H9 (cell line): ENCODE results near the gene LITAFD. TPM values are rescaled to one million over a fixed set of nuclear protein-coding genes. Genes with fewer than 3 reads are reported as not detected.
A peak's percentile ranks its signal among the peaks of the same experiment; 100 is the strongest.

Experiments
- DNase-seq: peaks from one replicate; pipeline ENCODE4 v3.0.0-alpha.2; 2017
- H2AFZ ChIP-seq: one replicate; pipeline ENCODE4 v1.6.1; 2013; ENCODE audit warnings: mild to moderate bottlenecking, low read length, control low read depth, moderate library complexity
- H2AK5ac ChIP-seq: 2 replicates; pipeline ENCODE4 v1.6.1; 2013; ENCODE audit warnings: low read length, control low read depth, mixed read lengths; ENCODE audit not compliant: insufficient read length
- H2BK120ac ChIP-seq: one replicate; pipeline ENCODE4 v1.6.1; 2013; ENCODE audit warnings: low read depth, mild to moderate bottlenecking, low read length, control low read depth, inconsistent platforms; ENCODE audit not compliant: poor library complexity, severe bottlenecking
- H2BK12ac ChIP-seq: 2 replicates; pipeline ENCODE4 v1.6.1; 2013; ENCODE audit warnings: low read length, control low read depth, mixed read lengths, low read depth; ENCODE audit not compliant: insufficient read length
- H2BK15ac ChIP-seq: 2 replicates; pipeline ENCODE4 v1.6.1; 2013; ENCODE audit warnings: low read depth, low read length, control low read depth
- H2BK20ac ChIP-seq: one replicate; pipeline ENCODE4 v1.6.1; 2013; ENCODE audit warnings: low read depth, mild to moderate bottlenecking, low read length, control low read depth, inconsistent platforms; ENCODE audit not compliant: poor library complexity, severe bottlenecking
- H2BK5ac ChIP-seq: 2 replicates; pipeline ENCODE4 v1.6.1; 2013; ENCODE audit warnings: low read length, control low read depth, mixed read lengths; ENCODE audit not compliant: insufficient read length
- H3K14ac ChIP-seq: 2 replicates; pipeline ENCODE4 v1.6.1; 2013; ENCODE audit warnings: low read length, control low read depth; ENCODE audit not compliant: insufficient read depth
- H3K18ac ChIP-seq: 2 replicates; pipeline ENCODE4 v1.6.1; 2013; ENCODE audit warnings: low read depth, mild to moderate bottlenecking, mixed read lengths, low read length, control low read depth; ENCODE audit not compliant: insufficient read length
- H3K23ac ChIP-seq: 2 replicates; pipeline ENCODE4 v1.6.1; 2013; ENCODE audit warnings: low read length, control low read depth, mixed read lengths, low read depth; ENCODE audit not compliant: insufficient read length
- H3K23me2 ChIP-seq: 2 replicates; pipeline ENCODE4 v1.6.1; 2013; ENCODE audit warnings: low read depth, mild to moderate bottlenecking, mixed read lengths, low read length, control low read depth; ENCODE audit not compliant: insufficient read length, poor library complexity, severe bottlenecking
- H3K27ac ChIP-seq: 2 replicates; pipeline ENCODE4 v1.5.1; 2013; ENCODE audit warnings: low read length, control low read depth, mixed read lengths, low read depth; ENCODE audit not compliant: insufficient read length
- H3K27me3 ChIP-seq: 2 replicates; pipeline ENCODE4 v1.6.1; 2013; ENCODE audit warnings: low read length, control low read depth, inconsistent platforms; ENCODE audit not compliant: insufficient read depth
- H3K4ac ChIP-seq: 2 replicates; pipeline ENCODE4 v1.6.1; 2013; ENCODE audit warnings: low read depth, mild to moderate bottlenecking, control low read depth, inconsistent platforms, low read length, moderate library complexity
- H3K4me1 ChIP-seq: 2 replicates; pipeline ENCODE4 v1.6.1; 2013; ENCODE audit warnings: low read length, control low read depth, inconsistent platforms; ENCODE audit not compliant: insufficient read depth
- H3K4me2 ChIP-seq: 2 replicates; pipeline ENCODE4 v1.6.1; 2013; ENCODE audit warnings: low read length, control low read depth, mixed read lengths; ENCODE audit not compliant: insufficient read length, insufficient read depth
- H3K56ac ChIP-seq: 2 replicates; pipeline ENCODE4 v1.6.1; 2013; ENCODE audit warnings: low read depth, mild to moderate bottlenecking, mixed read lengths, low read length, control low read depth; ENCODE audit not compliant: insufficient read length
- H3K79me1 ChIP-seq: 2 replicates; pipeline ENCODE4 v1.6.1; 2013; ENCODE audit warnings: low read depth, mild to moderate bottlenecking, moderate library complexity, low read length, control low read depth, inconsistent platforms; ENCODE audit not compliant: insufficient read depth, poor library complexity, severe bottlenecking
- H3K79me2 ChIP-seq: 2 replicates; pipeline ENCODE4 v1.6.1; 2013; ENCODE audit warnings: low read length, control low read depth, inconsistent platforms; ENCODE audit not compliant: insufficient read depth
- H3K9ac ChIP-seq: 2 replicates; pipeline ENCODE4 v1.6.1; 2013; ENCODE audit warnings: low read length, control low read depth, mixed read lengths; ENCODE audit not compliant: insufficient read length; ENCODE audit errors: extremely low read depth
- H3K9me3 ChIP-seq: one replicate; pipeline ENCODE4 v1.6.1; 2013; ENCODE audit warnings: low read depth, low read length, inconsistent platforms; ENCODE audit not compliant: control insufficient read depth
- H3T11ph ChIP-seq: one replicate; pipeline ENCODE4 v1.6.1; 2013; ENCODE audit warnings: mild to moderate bottlenecking, low read length, control low read depth, inconsistent platforms
- H4K20me1 ChIP-seq: one replicate; pipeline ENCODE4 v1.6.1; 2013; ENCODE audit not compliant: control insufficient read depth, insufficient read length, insufficient read depth
- H4K5ac ChIP-seq: 2 replicates; pipeline ENCODE4 v1.6.1; 2013; ENCODE audit warnings: low read depth, mild to moderate bottlenecking, mixed read lengths, low read length, control low read depth; ENCODE audit not compliant: insufficient read length
- H4K8ac ChIP-seq: replicated peaks from 2 replicates; pipeline ENCODE4 v1.6.1; 2013; ENCODE audit warnings: low read length, control low read depth, mixed read lengths, low read depth; ENCODE audit not compliant: insufficient read length
- H4K91ac ChIP-seq: 2 replicates; pipeline ENCODE4 v1.6.1; 2013; ENCODE audit warnings: low read depth, mild to moderate bottlenecking, moderate library complexity, mixed read lengths, low read length, control low read depth; ENCODE audit not compliant: insufficient read length
- H3K27ac Mint-ChIP-seq, 3 experiments: 2 replicates in 2 of 3; 3 replicates in 1 of 3; pipeline ENCODE4 v1.8.0; 2020 to 2021; ENCODE audit warnings: mixed read lengths in 3 of 3, mild to moderate bottlenecking in 1 of 3, moderate library complexity in 1 of 3
- H3K27me3 Mint-ChIP-seq: 2 replicates; pipeline ENCODE4 v1.8.0; 2021; ENCODE audit warnings: low read depth, mild to moderate bottlenecking, moderate library complexity, mixed read lengths
- H3K36me3 Mint-ChIP-seq, 3 experiments: 2 replicates in 2 of 3; 3 replicates in 1 of 3; pipeline ENCODE4 v1.8.0; 2020 to 2021; ENCODE audit warnings: low read depth in 3 of 3, mixed read lengths in 3 of 3; ENCODE audit not compliant: insufficient read depth in 1 of 3
- H3K4me1 Mint-ChIP-seq, 2 experiments: 2 replicates each; pipeline ENCODE4 v1.8.0; 2020; ENCODE audit warnings: mixed read lengths in 2 of 2
- H3K4me3 Mint-ChIP-seq, 2 experiments: 2 replicates in 1 of 2; 3 replicates in 1 of 2; pipeline ENCODE4 v1.8.0; 2020 to 2021; ENCODE audit warnings: mild to moderate bottlenecking in 2 of 2, mixed read lengths in 2 of 2, moderate library complexity in 1 of 2
- H3K9me3 Mint-ChIP-seq, 2 experiments: 2 replicates in 1 of 2; 3 replicates in 1 of 2; pipeline ENCODE4 v1.8.0; 2020; ENCODE audit warnings: mild to moderate bottlenecking in 2 of 2, mixed read lengths in 2 of 2, moderate library complexity in 1 of 2
- CTCF ChIP-seq: fragments of 200-600 bp; sonication (generic); conservative IDR thresholded peaks from 3 replicates; pipeline ENCODE4 v1.8.0; 2021; ENCODE audit warnings: antibody characterized with exemption, mild to moderate bottlenecking
- WGBS: extraction: QIAGEN DNeasy Blood & Tissue Kit; methylation state at CpG from one replicate; pipeline ENCODE4 v1.1.7; 2013; ENCODE audit warnings: missing lambda C conversion rate, low lambda C conversion rate, mixed read lengths; ENCODE audit not compliant: insufficient read length; ENCODE audit errors: extremely low coverage; 5-methylcytosine and 5-hydroxymethylcytosine counted together
- total RNA-seq: library from RNA; stranded (reverse); gene quantifications from 2 replicates; pipeline ENCODE4 v1.2.1, GENCODE V29; 2021

Gene LITAFD
- total RNA-seq, 1 experiment from 2014 or later = not detected

- no peak overlapping the region for H2BK15ac ChIP-seq
- H3K9me3 ChIP-seq = no peaks in the 10 kb centered on the region
- Mint-ChIP-seq H3K4me3 (no peak overlapping the region), H3K4me1 (peaks cover 17 to 19% of the 10 kb centered on the region in 2 experiments), H3K27ac (peak overlapping the region in 1 of 3 experiments; percentile 73; a peak in 1 of 7 replicates), H3K36me3 (peaks cover 49 to 75% (median 61%) of the 10 kb centered on the region in 3 experiments; a peak in 6 of 7 replicates), H3K27me3 (peaks cover 2% of the 10 kb centered on the region), H3K9me3 (no peaks in the 10 kb centered on the region)
- H3K56ac ChIP-seq = no peak overlapping the region
- H3K23me2 ChIP-seq = no peaks in the 10 kb centered on the region
- H2BK120ac ChIP-seq = no peak overlapping the region
- no peak for DNase-seq
- H3T11ph ChIP-seq = no peak overlapping the region
- no peak overlapping the region for H3K4ac ChIP-seq
- no peaks in the 10 kb centered on the region for H3K27me3 ChIP-seq
- no peaks in the 10 kb centered on the region for H3K79me2 ChIP-seq
- no peak overlapping the region for H3K9ac ChIP-seq
- no peak overlapping the region for H3K23ac ChIP-seq
- WGBS = no CpG with 5 or more reads among the region's 5 CpGs
- no peaks in the 10 kb centered on the region for H3K79me1 ChIP-seq
- H4K20me1 ChIP-seq = peaks cover 4% of the 10 kb centered on the region
- H2BK12ac ChIP-seq = no peak overlapping the region
- H3K4me2 ChIP-seq = no peak overlapping the region
- no peak overlapping the region for H2BK5ac ChIP-seq
- H4K5ac ChIP-seq = no peak overlapping the region
- no peak overlapping the region for H3K14ac ChIP-seq
- no peak for TF ChIP-seq CTCF
- H4K8ac ChIP-seq = no peak overlapping the region
- no peak overlapping the region for H2AK5ac ChIP-seq
- no peak overlapping the region for H3K27ac ChIP-seq
- no peak overlapping the region for H4K91ac ChIP-seq
- no peaks in the 10 kb centered on the region; the same call in 1 of the 2 replicates for H3K4me1 ChIP-seq
- no peak overlapping the region for H2BK20ac ChIP-seq
- no peak overlapping the region for H2AFZ ChIP-seq
- H3K18ac ChIP-seq = no peak overlapping the region
Measured at GRCh38 chr16:8890549-8890921, 8.4 kb downstream of the LITAFD start.
